Activated CD8-positive, alpha-beta T cell treated with anti-CD3 and anti-CD28 coated beads, Interleukin-2, amount 10 ng/mL, durations not matched to agents 7 days and 5 days (primary cell): ENCODE data around the gene SH2D5. TPM values are rescaled to one million over a fixed set of nuclear protein-coding genes. Genes with fewer than 3 reads are reported as not detected.

Source experiments
- ATAC-seq: fragments of 150-1000 bp; cut with Tn5 transposase; one replicate; pipeline ENCODE4 v1.10.0; 2021; ENCODE audit warnings: moderate library complexity
- CTCF ChIA-PET: fragments of 350-600 bp; sonication (Branson Sonifier 250); formaldehyde crosslinking; loops from one replicate; lab custom pipeline; 2021; ENCODE audit warnings: antibody characterized with exemption; lab: Charles Lee
- POLR2A ChIA-PET: fragments of 350-600 bp; sonication (Branson Sonifier 250); formaldehyde crosslinking; loops from one replicate; lab custom pipeline; 2021; ENCODE audit warnings: antibody characterized with exemption; lab: Charles Lee
- DNase-seq: peaks from one replicate; pipeline ENCODE4 v3.0.0-alpha.2; 2020
- H3K27ac Mint-ChIP-seq: one replicate; pipeline ENCODE4 v1.8.0; 2021; ENCODE audit warnings: mild to moderate bottlenecking, mixed read lengths
- H3K27me3 Mint-ChIP-seq: one replicate; pipeline ENCODE4 v1.8.0; 2021; ENCODE audit warnings: low read depth, mixed read lengths
- H3K36me3 Mint-ChIP-seq: one replicate; pipeline ENCODE4 v1.8.0; 2021; ENCODE audit warnings: low read depth, mixed read lengths
- H3K4me1 Mint-ChIP-seq: one replicate; pipeline ENCODE4 v1.8.0; 2021; ENCODE audit warnings: low read depth, mixed read lengths
- H3K4me3 Mint-ChIP-seq: one replicate; pipeline ENCODE4 v1.8.0; 2021; ENCODE audit warnings: mild to moderate bottlenecking, mixed read lengths
- H3K9me3 Mint-ChIP-seq: one replicate; pipeline ENCODE4 v1.8.0; 2022; ENCODE audit warnings: mixed read lengths; ENCODE audit not compliant: insufficient read depth
- total RNA-seq, 2 experiments: library from RNA; stranded (reverse); gene quantifications; one replicate each; pipeline ENCODE4 v1.2.3, GENCODE V29; 2021

Gene SH2D5
- total RNA-seq, 2 experiments from 2014 or later, result 0.05 TPM; not detected in 1

GRCh38 chr1:20699558-20699957 is 32.9 kb downstream of the SH2D5 start:
- no peak for ATAC-seq
- Mint-ChIP-seq H3K27ac (no peak overlapping the region), H3K36me3 (no peaks in the 10 kb centered on the region), H3K4me3 (no peak overlapping the region), H3K4me1 (peaks cover 12% of the 10 kb centered on the region), H3K27me3 (peaks cover 3% of the 10 kb centered on the region), H3K9me3 (no peaks in the 10 kb centered on the region)
- ChIA-PET POLR2A (no interaction called here), CTCF (no interaction called here)
- DNase-seq, result no peak

DNA sequence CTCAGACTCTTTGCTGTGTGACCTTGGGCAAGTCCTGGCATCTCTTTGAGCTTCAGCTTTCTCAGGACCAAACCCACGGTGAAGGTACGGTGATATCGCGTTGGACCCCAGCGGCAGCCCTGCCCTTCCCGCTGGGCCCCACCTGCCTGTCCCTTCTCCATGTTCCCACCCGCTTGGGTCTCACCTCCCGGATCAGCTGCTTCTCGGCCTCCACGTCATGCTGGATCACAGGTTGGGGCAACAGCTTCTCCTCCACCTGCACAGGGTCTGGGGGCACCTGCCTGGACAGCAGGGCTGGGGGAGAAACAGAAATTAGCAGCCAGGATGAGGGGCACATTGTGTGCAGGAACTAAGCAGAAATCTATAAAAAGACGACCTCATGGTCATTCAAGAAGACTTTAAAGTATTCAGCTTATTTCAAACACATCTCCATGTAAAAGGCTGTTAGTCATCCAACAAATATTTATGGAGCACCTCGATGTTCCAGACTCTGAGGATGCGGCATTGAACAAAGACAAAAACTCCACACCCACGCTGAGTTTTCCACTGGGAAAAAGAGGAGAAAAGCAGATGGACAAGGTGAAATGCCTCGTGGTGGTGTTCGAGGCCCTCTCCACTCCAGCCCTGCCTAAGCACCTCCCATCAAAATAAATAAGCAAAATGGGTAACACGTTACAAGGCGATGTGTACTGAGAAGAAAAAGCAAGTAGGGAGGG is 34.1 kb downstream of the SH2D5 start:
- ATAC-seq, result no peak
- H3K27ac Mint-ChIP-seq, result no peak overlapping the region
- no peak overlapping the region for H3K4me3 Mint-ChIP-seq
- POLR2A ChIA-PET, result no interaction called here
- CTCF ChIA-PET, result interaction anchor here (2.0 to 5.5 kb wide), 3 partner anchors 9 to 496 kb away, joined by 15 to 72 read pairs (median 26); no protein-coding TSS in a partner anchor
- H3K27me3 Mint-ChIP-seq, result peaks cover 3% of the 10 kb centered on the region
- no peak for DNase-seq
- H3K9me3 Mint-ChIP-seq, result no peaks in the 10 kb centered on the region
- H3K4me1 Mint-ChIP-seq, result peaks cover 12% of the 10 kb centered on the region
- H3K36me3 Mint-ChIP-seq, result no peaks in the 10 kb centered on the region

- no peaks in the 10 kb centered on the region for H3K36me3 Mint-ChIP-seq
- ChIA-PET POLR2A (interaction anchor here (1.0 kb wide), 1 partner anchor 88 kb away, joined by 3 read pairs; no protein-coding TSS in a partner anchor), CTCF (interaction anchor here (1.0 to 5.5 kb wide), 16 partner anchors 10 to 497 kb away, joined by 3 to 72 read pairs (median 6); partner anchors contain the start of genes DDOST and HP1BP3)
- H3K4me1 Mint-ChIP-seq, result peaks cover 12% of the 10 kb centered on the region
- DNase-seq, result no peak
- no peaks in the 10 kb centered on the region for H3K9me3 Mint-ChIP-seq
- ATAC-seq, result no peak
- H3K4me3 Mint-ChIP-seq, result no peak overlapping the region
- no peak overlapping the region for H3K27ac Mint-ChIP-seq
- peaks cover 3% of the 10 kb centered on the region for H3K27me3 Mint-ChIP-seq
Measured at GRCh38 chr1:20697563-20697962, 34.9 kb downstream of the SH2D5 start.

- Mint-ChIP-seq H3K36me3 (no peaks in the 10 kb centered on the region), H3K4me1 (peaks cover 18% of the 10 kb centered on the region), H3K4me3 (peak overlapping the region; percentile 86), H3K27ac (peak overlapping the region; percentile 77), H3K27me3 (peaks cover 3% of the 10 kb centered on the region), H3K9me3 (no peaks in the 10 kb centered on the region)
- peak; percentile 81 for DNase-seq
- CTCF ChIA-PET, result interaction anchor here (0.6 to 5.5 kb wide), 59 partner anchors 9 to 521 kb away, joined by 3 to 72 read pairs (median 4); partner anchors contain the start of genes DDOST, HP1BP3, KIF17 and SH2D5
- ATAC-seq, result peak; percentile 95
- POLR2A ChIA-PET, result interaction anchor here (1.0 to 1.1 kb wide), 2 partner anchors 36 to 89 kb away, joined by 3 read pairs; partner anchors contain the start of gene SH2D5
Measured at GRCh38 chr1:20696397-20697333, 35.8 kb downstream of the SH2D5 start.

- ChIA-PET CTCF (interaction anchor here (0.6 to 5.5 kb wide), 5 partner anchors 11 to 499 kb away, joined by 3 to 72 read pairs (median 4); partner anchors contain the start of gene KIF17), POLR2A (interaction anchor here (0.6 kb wide), 1 partner anchor 110 kb away, joined by 4 read pairs; no protein-coding TSS in a partner anchor)
- H3K4me3 Mint-ChIP-seq, result no peak overlapping the region
- no peak overlapping the region for H3K27ac Mint-ChIP-seq
- H3K27me3 Mint-ChIP-seq, result peaks cover 3% of the 10 kb centered on the region
- DNase-seq (no peak), ATAC-seq (no peak)
- H3K9me3 Mint-ChIP-seq, result no peaks in the 10 kb centered on the region
- peaks cover 18% of the 10 kb centered on the region for H3K4me1 Mint-ChIP-seq
- H3K36me3 Mint-ChIP-seq, result no peaks in the 10 kb centered on the region
Measured at GRCh38 chr1:20695515-20695914, 37.0 kb downstream of the SH2D5 start.

- Mint-ChIP-seq H3K36me3 (no peaks in the 10 kb centered on the region), H3K4me3 (no peak overlapping the region)
- no peak for ATAC-seq
Measured at GRCh38 chr1:20693623-20694022, 38.9 kb downstream of the SH2D5 start.

GRCh38 chr1:20691872-20692271 is 40.6 kb downstream of the SH2D5 start:
- peak overlapping the region; percentile 18 for H3K27ac Mint-ChIP-seq
- H3K9me3 Mint-ChIP-seq, result no peaks in the 10 kb centered on the region
- H3K4me1 Mint-ChIP-seq, result peaks cover 15% of the 10 kb centered on the region
- H3K4me3 Mint-ChIP-seq, result no peak overlapping the region
- DNase-seq, result no peak
- ATAC-seq, result no peak
- H3K27me3 Mint-ChIP-seq, result peaks cover 3% of the 10 kb centered on the region
- CTCF ChIA-PET, result interaction anchor here (1.5 kb wide), 1 partner anchor 503 kb away, joined by 10 read pairs; no protein-coding TSS in a partner anchor
- H3K36me3 Mint-ChIP-seq, result no peaks in the 10 kb centered on the region
- POLR2A ChIA-PET, result interaction anchor here (0.6 kb wide), 1 partner anchor 118 kb away, joined by 3 read pairs; no protein-coding TSS in a partner anchor

More at GRCh38 chr1:20693623-20694022, 38.9 kb downstream of the SH2D5 start:
- Mint-ChIP-seq H3K27me3 (peaks cover 3% of the 10 kb centered on the region), H3K27ac (no peak overlapping the region), H3K4me1 (peaks cover 18% of the 10 kb centered on the region), H3K9me3 (no peaks in the 10 kb centered on the region)
- DNase-seq, result no peak
- POLR2A ChIA-PET, result no interaction called here
- CTCF ChIA-PET, result interaction anchor here (5.5 kb wide), 1 partner anchor 501 kb away, joined by 72 read pairs; no protein-coding TSS in a partner anchor

DNA sequence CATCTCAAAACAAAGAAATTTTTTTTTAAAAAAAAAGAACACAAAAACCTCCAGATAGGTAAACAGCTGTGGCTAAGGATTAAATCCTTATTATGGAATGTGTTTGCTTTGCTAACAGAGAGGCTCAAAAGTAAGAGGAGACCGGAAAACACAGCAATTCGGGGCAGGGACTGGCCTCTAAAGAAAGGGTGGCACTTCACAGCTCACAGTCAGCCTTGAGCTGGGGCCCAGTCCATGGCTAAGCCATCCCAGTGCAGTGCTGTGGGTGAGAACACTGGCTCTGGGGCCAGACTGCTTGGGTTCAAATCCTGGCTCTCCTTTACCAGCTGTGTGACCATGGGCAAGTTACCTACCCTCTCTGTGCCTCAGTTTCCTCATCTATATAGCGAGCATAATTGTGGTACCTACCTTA is 42.9 kb downstream of the SH2D5 start:
- H3K27me3 Mint-ChIP-seq, result peaks cover under 1% of the 10 kb centered on the region
- ATAC-seq (no peak), DNase-seq (no peak)
- no peaks in the 10 kb centered on the region for H3K9me3 Mint-ChIP-seq
- no peak overlapping the region for H3K4me3 Mint-ChIP-seq
- H3K27ac Mint-ChIP-seq, result no peak overlapping the region
- CTCF ChIA-PET, result no interaction called here
- POLR2A ChIA-PET, result no interaction called here
- peaks cover 5% of the 10 kb centered on the region for H3K4me1 Mint-ChIP-seq
- H3K36me3 Mint-ChIP-seq, result no peaks in the 10 kb centered on the region

DNA sequence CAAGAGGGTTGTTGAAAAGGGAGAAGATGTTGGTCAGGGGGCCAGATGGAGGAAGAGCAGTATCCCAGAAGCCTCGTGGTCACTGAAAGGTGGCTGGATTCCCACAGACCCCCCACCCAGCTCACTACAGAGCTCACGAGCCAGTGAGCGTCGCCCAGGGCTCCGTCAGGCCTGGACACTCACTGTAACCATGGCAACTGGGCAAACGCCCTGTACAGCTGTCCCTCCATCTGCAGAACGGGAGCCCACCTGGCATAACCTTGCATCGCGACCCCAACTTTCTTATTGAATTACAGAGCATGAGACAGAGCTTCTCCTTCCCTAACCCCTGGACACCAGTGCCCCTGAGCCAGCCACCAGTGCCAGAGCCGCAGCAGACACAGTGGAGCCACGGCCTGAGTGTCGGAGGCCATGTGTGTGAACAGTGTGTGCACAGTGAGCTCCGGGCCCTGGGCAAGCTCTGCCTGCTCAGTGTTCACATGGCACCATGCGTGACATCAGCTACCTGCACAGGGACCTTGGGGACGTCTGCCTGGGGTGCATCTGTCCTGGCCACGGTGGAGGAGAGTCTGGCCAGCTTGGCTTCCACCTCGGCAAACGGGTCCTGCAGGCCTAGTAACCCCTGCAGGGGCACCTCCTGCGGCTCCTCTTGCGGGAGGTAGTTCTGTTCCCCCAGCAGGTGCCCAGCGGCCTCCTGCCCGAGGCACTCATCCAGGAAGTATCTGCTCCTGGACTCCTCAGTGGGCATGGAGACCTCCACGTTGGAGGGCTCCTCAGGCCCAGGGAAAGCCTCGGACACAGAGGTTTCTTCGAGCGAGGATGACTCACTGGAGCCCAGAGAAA is 45.4 kb downstream of the SH2D5 start:
- Mint-ChIP-seq H3K27me3 (peaks cover 17% of the 10 kb centered on the region), H3K9me3 (no peaks in the 10 kb centered on the region), H3K4me1 (peaks cover 7% of the 10 kb centered on the region), H3K4me3 (no peak overlapping the region), H3K27ac (no peak overlapping the region), H3K36me3 (no peaks in the 10 kb centered on the region)
- ChIA-PET POLR2A (no interaction called here), CTCF (interaction anchor here (1.9 kb wide), 1 partner anchor 10 kb away, joined by 8 read pairs; no protein-coding TSS in a partner anchor)
- ATAC-seq (no peak), DNase-seq (no peak)

DNA sequence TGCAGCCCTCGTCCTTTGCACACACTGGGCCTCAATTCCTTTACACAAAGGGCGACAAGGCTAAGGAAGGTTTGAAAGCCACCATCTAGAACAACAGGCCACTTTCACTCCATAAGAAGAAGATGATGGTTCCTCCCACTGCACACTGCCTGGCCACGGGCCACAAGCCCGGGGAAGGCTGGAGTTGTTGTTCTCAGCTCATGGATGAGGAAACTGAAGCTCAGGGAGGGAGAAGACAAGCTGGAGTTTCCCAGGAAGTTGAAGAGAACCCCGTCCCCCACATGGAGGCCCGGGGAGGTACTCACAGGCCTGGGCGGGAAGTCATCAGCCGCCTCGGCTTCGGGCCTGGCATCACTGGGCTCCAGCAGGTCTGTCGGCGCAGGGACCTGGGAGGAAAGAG is 46.8 kb downstream of the SH2D5 start:
- CTCF ChIA-PET, result interaction anchor here (1.3 kb wide), 1 partner anchor 509 kb away, joined by 3 read pairs; no protein-coding TSS in a partner anchor
- H3K27ac Mint-ChIP-seq, result no peak overlapping the region

More for the DNA sequence above, 46.8 kb downstream of the SH2D5 start:
- no peak for DNase-seq
- no peak for ATAC-seq
- peaks cover 4% of the 10 kb centered on the region for H3K4me1 Mint-ChIP-seq
- no peak overlapping the region for H3K4me3 Mint-ChIP-seq
- no peaks in the 10 kb centered on the region for H3K9me3 Mint-ChIP-seq
- H3K36me3 Mint-ChIP-seq, result no peaks in the 10 kb centered on the region
- POLR2A ChIA-PET, result no interaction called here
- H3K27me3 Mint-ChIP-seq, result peaks cover 24% of the 10 kb centered on the region
